PFSK-1 (cell line): ENCODE results near the gene UCN2.

ENCODE experiments used
- FOXP2 ChIP-seq: optimal IDR thresholded peaks from 2 replicates; pipeline ENCODE3; 2011; ENCODE audit warnings: borderline replicate concordance, control low read depth, inconsistent platforms; ENCODE audit not compliant: insufficient read depth; ENCODE audit errors: extremely low read length, extremely low read depth
- POLR2AphosphoS5 ChIP-seq: IDR thresholded peaks from 2 replicates; pipeline ENCODE4 v1.6.1; 2012; ENCODE audit warnings: low read depth, mild to moderate bottlenecking, control low read depth, low read length, moderate library complexity
- REST ChIP-seq, 2 experiments: IDR thresholded peaks; 2 replicates each; pipeline versions ENCODE4 v1.6.1 to v1.8.0; 2011 to 2012; ENCODE audit warnings: low read depth in 2 of 2, low read length in 2 of 2, control low read depth in 1 of 2, inconsistent platforms in 1 of 2, mild to moderate bottlenecking in 1 of 2, moderate library complexity in 1 of 2; ENCODE audit not compliant: insufficient read depth in 1 of 2
- SIN3A ChIP-seq: IDR thresholded peaks from 2 replicates; pipeline ENCODE4 v1.6.1; 2012; ENCODE audit warnings: mild to moderate bottlenecking, low read length, moderate library complexity, borderline replicate concordance; ENCODE audit not compliant: insufficient read depth
- TAF1 ChIP-seq: IDR thresholded peaks from 2 replicates; pipeline ENCODE4 v1.6.1; 2012; ENCODE audit warnings: low read length, control low read depth, borderline replicate concordance; ENCODE audit not compliant: insufficient read depth

Gene UCN2

GRCh38 chr3:48556796-48557626, 6.6 kb downstream of the UCN2 start, which contains the start of gene PFKFB4:
Gene PFKFB4, minus strand, starts transcription at chr3:48556803. Its CDS starts 26 bp downstream, at chr3:48556777.
- no peak for TF ChIP-seq SIN3A
- TF ChIP-seq REST (IDR thresholded peaks at IDR 0.05; ENCODE audit: insufficient read depth in 1 of 2, low read depth in 2 of 2, low read length in 2 of 2), result no peak
- no peak for TF ChIP-seq FOXP2
- no peak for TF ChIP-seq TAF1
- no peak; the same call in 1 of the 2 replicates for TF ChIP-seq POLR2AphosphoS5

- TF ChIP-seq POLR2AphosphoS5 (no peak), SIN3A (no peak), TAF1 (no peak)
Measured at GRCh38 chr3:48555949-48556795, 7.4 kb downstream of the UCN2 start.

- no peak for TF ChIP-seq TAF1
Measured at GRCh38 chr3:48555231-48555948, 8.2 kb downstream of the UCN2 start.

GRCh38 chr3:48553886-48554845, 9.4 kb downstream of the UCN2 start:
- no peak for TF ChIP-seq REST (IDR thresholded peaks at IDR 0.05; ENCODE audit: insufficient read depth in 1 of 2, low read depth in 2 of 2, low read length in 2 of 2)

- TF ChIP-seq REST (IDR thresholded peaks at IDR 0.05; ENCODE audit: insufficient read depth in 1 of 2, low read depth in 2 of 2, low read length in 2 of 2) (no peak), FOXP2 (no peak), TAF1 (no peak), SIN3A (no peak), POLR2AphosphoS5 (no peak)
Measured at GRCh38 chr3:48553361-48553760, 10.2 kb downstream of the UCN2 start.
